CD14-positive monocyte (primary cell): ENCODE data around the gene BIN1. TPM values are rescaled to one million over a fixed set of nuclear protein-coding genes. Genes with fewer than 3 reads are reported as not detected.

ENCODE experiments used
- DNase-seq, 3 donors: peaks; one replicate each; pipeline ENCODE4 v3.0.0-alpha.2; 2011 to 2022
- H2AFZ ChIP-seq: 2 replicates; pipeline ENCODE4 v1.6.0; 2012; ENCODE audit warnings: mild to moderate bottlenecking, low read depth, low read length, inconsistent platforms; ENCODE audit not compliant: insufficient read depth, poor library complexity, severe bottlenecking
- H3K27ac ChIP-seq, 2 donors: 1 replicate in 1 of 2; 2 replicates in 1 of 2; pipeline ENCODE4 v1.5.1; 2012 to 2013; ENCODE audit warnings: low read length in 2 of 2, control low read depth in 1 of 2, inconsistent platforms in 1 of 2, low read depth in 1 of 2, mild to moderate bottlenecking in 1 of 2
- H3K27me3 ChIP-seq, 2 donors: one replicate each; pipeline versions ENCODE4 v1.6.0 to v1.6.1; 2011 to 2013; ENCODE audit warnings: low read length in 2 of 2; ENCODE audit not compliant: control insufficient read depth in 2 of 2, insufficient read depth in 2 of 2
- H3K36me3 ChIP-seq, 2 donors: replicated peaks in 1 of 2; 1 replicate in 1 of 2; 2 replicates in 1 of 2; pipeline versions ENCODE4 v1.5.1 to v1.6.1; 2012 to 2013; ENCODE audit warnings: low read length in 2 of 2, control low read depth in 1 of 2, inconsistent platforms in 1 of 2, mild to moderate bottlenecking in 1 of 2; ENCODE audit not compliant: insufficient read depth in 2 of 2, control insufficient read depth in 1 of 2
- H3K4me1 ChIP-seq, 2 donors: 1 replicate in 1 of 2; 2 replicates in 1 of 2; pipeline versions ENCODE4 v1.5.1 to v1.6.1; 2012 to 2013; ENCODE audit warnings: low read length in 2 of 2, control low read depth in 1 of 2, inconsistent platforms in 1 of 2, mild to moderate bottlenecking in 1 of 2, moderate library complexity in 1 of 2; ENCODE audit not compliant: insufficient read depth in 2 of 2, control insufficient read depth in 1 of 2
- H3K4me2 ChIP-seq: replicated peaks from 2 replicates; pipeline ENCODE3; 2012; ENCODE audit warnings: low read length, moderate library complexity, mild to moderate bottlenecking; ENCODE audit not compliant: poor library complexity, severe bottlenecking; ENCODE audit errors: extremely low read depth
- H3K4me3 ChIP-seq, 3 experiments: fragments of 200-600 bp in 1 of 3; sonication (generic) in 1 of 3; replicated peaks in 1 of 3; 1 replicate in 2 of 3; 2 replicates in 1 of 3; pipeline ENCODE4 v1.5.1; 2011 to 2013; ENCODE audit warnings: low read length in 3 of 3, mild to moderate bottlenecking in 3 of 3, control low read depth in 2 of 3, low read depth in 2 of 3, inconsistent platforms in 1 of 3, moderate library complexity in 1 of 3
- H3K79me2 ChIP-seq: 2 replicates; pipeline ENCODE4 v1.6.0; 2012; ENCODE audit warnings: mild to moderate bottlenecking, control low read depth, inconsistent platforms, low read length, moderate library complexity; ENCODE audit not compliant: insufficient read depth
- H3K9ac ChIP-seq: 2 replicates; pipeline ENCODE4 v1.6.0; 2017; ENCODE audit warnings: low read length, mild to moderate bottlenecking; ENCODE audit not compliant: insufficient read depth, poor library complexity, severe bottlenecking
- H3K9me3 ChIP-seq, 2 donors: replicated peaks in 1 of 2; 1 replicate in 1 of 2; 2 replicates in 1 of 2; pipeline versions ENCODE4 v1.5.1 to v1.6.1; 2012 to 2013; ENCODE audit warnings: low read length in 2 of 2, control low read depth in 1 of 2; ENCODE audit not compliant: control insufficient read depth in 1 of 2, insufficient read depth in 1 of 2
- H4K20me1 ChIP-seq: 2 replicates; pipeline ENCODE4 v1.6.0; 2012; ENCODE audit warnings: mild to moderate bottlenecking, low read length, control low read depth, moderate library complexity; ENCODE audit not compliant: insufficient read depth
- H3K27ac Mint-ChIP-seq, 7 donors: one replicate each; pipeline ENCODE4 v1.8.0; 2020; ENCODE audit warnings: mild to moderate bottlenecking in 7 of 7, mixed read lengths in 7 of 7, moderate library complexity in 6 of 7, inconsistent platforms in 2 of 7
- H3K27me3 Mint-ChIP-seq, 3 donors: one replicate each; pipeline ENCODE4 v1.8.0; 2021 to 2022; ENCODE audit warnings: low read depth in 3 of 3, mild to moderate bottlenecking in 3 of 3, mixed read lengths in 3 of 3, moderate library complexity in 3 of 3, inconsistent platforms in 1 of 3
- H3K36me3 Mint-ChIP-seq, 2 donors: one replicate each; pipeline ENCODE4 v1.8.0; 2020; ENCODE audit warnings: mixed read lengths in 2 of 2, inconsistent platforms in 1 of 2, mild to moderate bottlenecking in 1 of 2
- H3K4me1 Mint-ChIP-seq: one replicate; pipeline ENCODE4 v1.8.0; 2020; ENCODE audit warnings: mild to moderate bottlenecking, mixed read lengths
- H3K4me3 Mint-ChIP-seq, 2 donors: one replicate each; pipeline ENCODE4 v1.8.0; 2020; ENCODE audit warnings: mild to moderate bottlenecking in 2 of 2, mixed read lengths in 2 of 2, moderate library complexity in 1 of 2
- H3K9me3 Mint-ChIP-seq, 7 donors: one replicate each; pipeline ENCODE4 v1.8.0; 2020 to 2022; ENCODE audit warnings: mixed read lengths in 7 of 7, mild to moderate bottlenecking in 6 of 7, moderate library complexity in 6 of 7, inconsistent platforms in 2 of 7
- CTCF ChIP-seq: fragments of 200-600 bp; IDR thresholded peaks from one replicate; pipeline ENCODE4 v1.8.0; 2022; ENCODE audit warnings: antibody characterized with exemption, mild to moderate bottlenecking
- WGBS: methylation state at CpG from one replicate; pipeline ENCODE4 v1.1.5; 2013; ENCODE audit warnings: missing lambda C conversion rate; ENCODE audit not compliant: insufficient coverage; 5-methylcytosine and 5-hydroxymethylcytosine counted together
- intact Hi-C, 2 donors: fragments of 100-400 bp; cut with micrococcal nuclease; formaldehyde crosslinking; loops; one replicate each; pipeline versions ENCODE4 v1.15.0 to v1.15.1; 2023
- polyA plus RNA-seq, 3 donors: library from polyadenylated mRNA; depleted of rRNA in 1 of 3; unstranded in 2 of 3; stranded (reverse) in 1 of 3; fragments of 300-500 nt in 2 of 3; fragments of >200 nt in 1 of 3; fragmentation: Illumina TruSeq in 2 of 3; gene quantifications; 1 replicate in 2 of 3; 2 replicates in 1 of 3; pipeline ENCODE4 v1.2.3, GENCODE V29; 2012 to 2021

BIN1 gene
- polyA plus RNA-seq, 3 donors, result 3.4 to 7.5 (median 4.1) TPM

- intact Hi-C loops, result no loop called here
- peaks cover 0 to 2% of the 10 kb centered on the region in 2 donors for H3K9me3 ChIP-seq
- Mint-ChIP-seq H3K27me3 (peaks cover 0 to 9% (median 3%) of the 10 kb centered on the region in 3 donors), H3K9me3 (peaks cover 0 to 4% (median 0%) of the 10 kb centered on the region in 7 donors), H3K4me1 (peaks cover 2% of the 10 kb centered on the region), H3K4me3 (peak overlapping the region in 1 of 2 donors; percentile 42), H3K36me3 (no peaks in the 10 kb centered on the region), H3K27ac (peak overlapping the region in 1 of 7 donors; percentile 43)
- H3K9ac ChIP-seq, result no peak overlapping the region
- H3K27me3 ChIP-seq, result no peaks in the 10 kb centered on the region
- no peaks in the 10 kb centered on the region for H3K79me2 ChIP-seq
- peak overlapping the region; percentile 72 for H2AFZ ChIP-seq
- peak; percentile 99 for TF ChIP-seq CTCF
- H3K27ac ChIP-seq, result no peak overlapping the region
- WGBS, result 43% methylated on average over 29 of the region's 33 CpGs
- H4K20me1 ChIP-seq, result no peaks in the 10 kb centered on the region
- peaks cover 6 to 11% of the 10 kb centered on the region in 2 donors for H3K4me1 ChIP-seq
- no peak overlapping the region for H3K4me3 ChIP-seq
- DNase-seq, result peak; percentile 32 to 55 (median 55)
- H3K4me2 ChIP-seq, result peak overlapping the region; percentile 34
- H3K36me3 ChIP-seq, result no peaks in the 10 kb centered on the region
These were observed 56.8 kb downstream of the BIN1 start for GRCh38 chr2:127049927-127050802.

DNA sequence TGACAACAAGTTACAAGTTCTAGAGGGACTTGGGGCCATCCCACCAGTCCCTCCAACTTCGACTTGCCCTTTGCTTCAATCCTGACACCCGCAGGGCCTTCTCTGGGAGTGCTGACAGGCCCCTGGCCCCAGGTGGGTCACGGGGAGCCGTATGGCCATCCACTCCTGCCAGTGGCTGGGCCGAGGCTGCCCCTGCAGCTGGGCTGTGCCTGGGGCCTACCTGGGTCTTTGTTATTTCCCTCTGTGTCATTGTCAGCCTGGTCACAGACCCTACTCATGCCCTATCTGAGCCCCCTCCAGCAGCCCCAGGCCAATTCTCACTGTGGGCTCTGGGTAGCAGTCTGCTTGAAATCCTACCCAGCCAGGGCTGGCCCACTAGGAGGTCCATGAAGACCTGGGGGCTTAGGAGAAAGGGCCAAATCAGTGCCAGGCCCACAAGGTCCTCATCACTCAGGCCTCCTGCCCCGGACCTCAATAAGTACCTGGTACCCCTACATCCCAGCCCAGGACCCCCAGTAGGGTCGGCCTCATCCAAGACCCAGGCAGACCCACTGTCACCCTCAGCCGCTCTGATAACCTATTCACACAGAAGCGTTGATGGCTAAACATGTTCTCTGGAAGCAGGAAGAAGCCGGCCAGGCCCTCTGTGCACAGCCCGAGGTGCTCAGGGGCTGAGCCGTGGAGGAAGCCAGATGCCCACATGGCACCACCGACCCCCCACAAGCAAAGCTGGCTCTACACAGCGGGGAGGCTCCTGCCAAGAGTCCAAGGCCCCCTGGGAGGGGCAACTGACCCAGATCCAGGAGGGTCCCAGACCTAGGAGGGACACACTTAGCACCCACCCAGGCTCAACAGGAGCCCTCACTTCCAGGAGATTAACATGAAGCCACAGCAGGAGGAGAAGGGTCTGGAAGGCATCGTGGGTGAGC is 57.7 kb downstream of the BIN1 start:
- H4K20me1 ChIP-seq, result no peaks in the 10 kb centered on the region
- no peaks in the 10 kb centered on the region for H3K27me3 ChIP-seq
- H3K4me1 ChIP-seq, result peaks cover 6 to 11% of the 10 kb centered on the region in 2 donors
- intact Hi-C loops, result no loop called here
- peaks cover 0 to 4% (median 0%) of the 10 kb centered on the region in 7 donors for H3K9me3 Mint-ChIP-seq
- no peak overlapping the region for H3K27ac Mint-ChIP-seq
- peaks cover 0 to 9% (median 3%) of the 10 kb centered on the region in 3 donors for H3K27me3 Mint-ChIP-seq
- peaks cover 2% of the 10 kb centered on the region for H3K4me1 Mint-ChIP-seq
- H3K36me3 Mint-ChIP-seq, result no peaks in the 10 kb centered on the region
- no peaks in the 10 kb centered on the region for H3K79me2 ChIP-seq
- H3K9me3 ChIP-seq, result peaks cover 0 to 2% of the 10 kb centered on the region in 2 donors
- TF ChIP-seq CTCF, result no peak
- H3K27ac ChIP-seq, result no peak overlapping the region
- H3K36me3 ChIP-seq, result no peaks in the 10 kb centered on the region
- H3K9ac ChIP-seq, result no peak overlapping the region
- H3K4me3 Mint-ChIP-seq, result no peak overlapping the region
- H3K4me3 ChIP-seq, result no peak overlapping the region
- 98% methylated on average over 12 of the region's 15 CpGs for WGBS
- no peak overlapping the region for H3K4me2 ChIP-seq
- DNase-seq, result no peak
- H2AFZ ChIP-seq, result peak overlapping the region; percentile 72
